ENCODE data around the gene CREB3L2.

CREB3L2 gene

DNA sequence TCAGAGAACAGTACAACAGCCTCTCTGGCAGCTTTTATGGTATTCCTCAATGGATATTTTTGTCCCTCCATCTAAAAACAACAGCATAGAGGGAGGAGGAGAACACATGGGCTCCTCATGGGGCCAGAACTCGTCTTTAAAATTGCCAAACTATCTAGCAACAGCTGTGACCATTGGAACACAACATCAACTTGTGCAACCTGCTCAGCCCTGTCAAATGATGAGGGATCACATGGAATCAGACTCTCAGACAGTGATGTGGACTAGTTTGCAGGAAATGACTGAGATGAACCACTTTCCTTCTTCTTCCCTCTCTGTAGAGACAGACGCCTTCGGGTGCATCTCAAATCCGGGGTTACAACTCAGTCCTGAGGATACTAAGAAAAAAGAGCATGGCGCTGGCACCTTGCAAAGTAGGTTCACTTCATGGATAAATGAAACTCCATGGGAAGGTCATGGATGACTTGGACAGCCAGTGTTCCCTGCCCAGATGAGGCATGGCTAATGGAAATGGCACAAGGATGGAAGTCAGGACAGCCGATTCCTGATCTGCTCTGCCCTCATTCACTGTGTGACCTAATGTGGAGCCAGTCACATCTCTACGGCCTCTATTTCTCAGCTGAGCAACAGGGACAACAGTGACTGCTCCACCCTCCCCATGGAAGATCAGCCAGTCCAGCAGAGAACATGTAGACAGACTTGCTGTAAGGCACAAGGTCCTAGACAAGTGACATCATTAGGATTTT is 130.5 kb downstream of the CREB3L2 start:
- DNase-seq (ENCODE audit: low spot score): no peak

DNA sequence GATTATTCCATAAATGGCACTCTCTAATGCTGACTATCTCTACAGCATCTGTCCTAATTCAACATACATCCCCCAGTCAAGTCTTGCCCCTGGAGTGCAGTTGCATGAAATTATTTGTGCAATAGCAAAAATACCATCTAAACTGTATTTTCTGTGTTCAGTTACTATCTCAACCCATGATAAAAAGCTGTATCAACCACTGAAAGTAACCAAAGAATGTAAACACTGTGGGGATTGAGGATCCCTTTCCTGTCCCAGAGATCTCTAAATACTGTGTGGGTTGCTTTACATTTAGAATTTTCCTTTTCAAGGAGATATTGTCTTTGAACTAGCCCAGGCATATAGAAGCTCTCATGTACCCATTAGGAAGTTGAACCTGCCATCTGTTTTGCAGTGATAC is 131.2 kb downstream of the CREB3L2 start:
- DNase-seq (ENCODE audit: low spot score): no peak

DNA sequence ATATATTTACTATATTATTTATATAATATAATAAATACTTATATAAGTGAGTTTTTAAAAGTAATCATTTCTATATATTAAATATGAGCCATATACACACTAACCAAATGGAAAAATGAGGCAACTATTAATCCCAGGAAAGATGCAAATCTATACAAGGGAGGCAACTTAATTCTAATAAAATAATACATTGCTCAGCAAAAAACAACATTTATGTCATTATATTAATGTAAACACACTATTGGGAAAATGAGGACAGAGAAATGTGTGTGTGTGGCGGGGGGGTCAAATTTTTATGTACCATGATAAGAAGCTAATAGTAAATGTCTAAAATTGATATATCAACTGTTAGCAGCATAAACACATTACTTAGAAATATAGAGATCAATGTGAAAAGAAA is 131.8 kb downstream of the CREB3L2 start:
- no peak for DNase-seq (ENCODE audit: low spot score)

DNA sequence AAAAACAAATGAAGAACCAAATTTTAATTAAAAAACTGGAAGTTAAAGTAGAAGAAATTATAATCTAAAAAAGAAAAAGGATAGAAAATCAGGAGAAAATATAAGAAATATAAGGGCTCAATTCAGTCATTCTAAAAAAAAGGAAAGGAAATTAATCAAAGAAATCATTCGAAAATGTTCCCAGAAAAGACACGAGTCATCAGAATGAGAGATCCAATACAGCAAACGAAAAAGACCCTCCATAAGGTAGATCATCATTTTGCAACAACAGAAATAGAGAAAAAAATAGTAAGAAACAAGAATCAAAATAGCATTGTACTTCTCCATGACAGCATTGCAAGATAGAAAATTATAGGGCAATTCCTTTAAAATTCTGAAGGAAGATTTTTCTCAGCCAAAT is 132.6 kb downstream of the CREB3L2 start:
- DNase-seq (ENCODE audit: low spot score): no peak

DNA sequence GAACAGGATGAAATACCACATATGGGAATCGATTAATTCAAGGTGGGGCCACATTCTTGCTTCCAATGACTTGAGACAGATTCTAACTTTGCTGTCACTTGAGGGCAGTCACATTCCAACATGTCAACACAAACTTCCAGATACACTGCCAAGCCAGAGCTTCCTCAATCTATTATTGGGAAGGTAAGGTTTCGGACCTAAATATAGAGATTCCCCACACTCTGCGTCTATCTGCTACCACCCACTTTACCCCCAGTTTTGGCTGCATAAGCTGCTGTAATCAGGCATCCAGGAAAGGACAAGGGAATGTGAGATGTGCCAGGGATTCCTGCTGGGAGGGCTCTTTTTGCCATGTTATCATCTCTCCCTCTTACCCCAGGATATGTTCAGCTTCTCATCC is 134.6 kb downstream of the CREB3L2 start:
- DNase-seq (ENCODE audit: low spot score): no peak

DNA sequence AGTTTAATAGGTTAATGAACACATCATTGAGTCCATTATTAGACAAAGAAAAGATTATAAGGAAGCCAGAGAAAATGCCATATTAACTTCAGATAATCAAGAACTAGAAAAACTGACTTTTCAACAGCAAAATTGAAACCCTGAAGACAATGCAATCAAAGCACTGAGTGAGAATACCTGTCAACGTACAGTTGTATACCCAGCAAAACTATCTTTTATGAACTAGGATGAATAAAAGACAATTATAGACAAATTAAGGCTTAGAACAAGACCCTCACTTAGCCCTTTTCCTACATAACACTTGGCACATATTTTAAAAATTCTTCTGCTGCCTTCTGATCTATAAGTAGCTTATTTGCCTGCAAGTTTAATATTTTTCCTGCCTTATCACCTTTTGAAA is 136.1 kb downstream of the CREB3L2 start:
- DNase-seq (ENCODE audit: low spot score): no peak

DNA sequence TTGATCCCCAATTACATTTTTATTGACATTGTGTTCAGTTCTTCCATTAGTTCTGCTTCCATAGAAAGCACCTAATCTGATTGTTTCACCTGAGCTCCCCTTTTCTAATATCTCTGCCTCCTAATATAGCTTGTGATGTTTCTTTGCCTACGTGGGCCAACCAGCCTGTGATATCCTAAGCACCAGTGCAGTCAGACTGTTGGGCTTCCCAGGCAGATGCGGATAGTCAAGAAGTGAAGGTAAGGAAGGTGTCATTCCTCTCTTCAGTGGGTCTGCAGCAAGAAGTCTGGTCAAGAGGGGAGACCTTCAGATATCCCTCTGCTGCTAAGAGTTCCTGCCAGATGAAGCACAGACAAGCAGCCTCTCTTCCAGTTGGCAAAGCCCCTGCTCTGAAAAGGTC is 138.9 kb downstream of the CREB3L2 start:
- no peak for DNase-seq (ENCODE audit: low spot score)

DNA sequence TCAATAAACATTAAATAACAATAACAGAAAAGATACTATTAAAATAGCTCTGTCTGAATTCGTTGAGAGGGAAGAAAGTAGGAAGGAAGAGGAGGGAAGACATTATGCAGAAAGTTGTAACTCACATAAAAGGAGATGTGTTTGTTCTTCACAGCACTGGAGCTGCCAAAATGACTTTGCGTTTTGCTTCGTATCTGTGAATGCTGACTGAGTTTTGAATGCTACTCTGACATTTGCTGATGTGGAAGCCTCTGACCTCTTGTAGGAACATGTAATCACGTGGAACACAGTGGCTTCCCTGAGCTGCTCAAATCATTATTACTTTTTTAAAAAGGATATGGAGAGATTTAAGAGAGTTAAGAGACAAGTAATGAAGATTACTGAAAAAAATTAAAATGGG is 139.5 kb downstream of the CREB3L2 start:
- no peak for DNase-seq (ENCODE audit: low spot score)

DNA sequence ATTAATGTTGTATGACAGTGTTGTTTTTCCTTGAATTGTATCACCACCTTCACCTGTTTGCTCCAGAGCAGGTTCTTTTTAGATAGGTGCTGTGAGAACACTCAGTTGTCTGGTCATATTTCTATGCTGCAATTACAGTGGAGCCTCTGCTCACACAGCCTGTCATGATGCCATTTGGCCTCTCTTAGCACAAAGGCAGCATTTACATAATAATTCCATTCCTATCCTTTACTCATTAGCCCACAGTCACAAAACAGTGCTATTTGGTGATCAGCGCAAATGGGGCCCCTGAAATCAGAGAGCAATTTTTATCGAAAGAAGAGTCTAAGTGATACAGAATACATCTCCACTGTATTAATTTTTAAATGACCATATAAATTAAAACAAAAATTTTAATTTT is 141.3 kb downstream of the CREB3L2 start:
- no peak for DNase-seq (ENCODE audit: low spot score)

DNA sequence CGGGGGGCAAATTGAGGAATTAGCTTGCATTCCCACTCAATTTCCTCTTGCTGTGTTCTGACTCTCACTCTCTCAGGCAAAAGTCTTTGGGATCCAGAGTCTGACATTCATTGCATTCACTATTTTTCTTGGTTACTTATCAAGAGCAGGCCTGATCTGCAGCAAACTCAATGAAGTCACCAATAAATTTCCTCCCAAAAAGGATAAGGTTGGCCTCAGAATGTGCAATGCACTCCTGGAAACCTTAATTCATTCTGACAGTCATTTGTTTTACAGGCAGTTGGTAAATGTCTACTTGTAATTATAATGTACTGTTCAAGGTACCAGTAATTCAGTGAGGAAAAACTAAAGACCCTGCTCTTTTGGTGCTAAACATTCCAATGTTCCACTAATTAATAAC is 148.8 kb downstream of the CREB3L2 start:
- no peak for DNase-seq (ENCODE audit: low spot score)

DNA sequence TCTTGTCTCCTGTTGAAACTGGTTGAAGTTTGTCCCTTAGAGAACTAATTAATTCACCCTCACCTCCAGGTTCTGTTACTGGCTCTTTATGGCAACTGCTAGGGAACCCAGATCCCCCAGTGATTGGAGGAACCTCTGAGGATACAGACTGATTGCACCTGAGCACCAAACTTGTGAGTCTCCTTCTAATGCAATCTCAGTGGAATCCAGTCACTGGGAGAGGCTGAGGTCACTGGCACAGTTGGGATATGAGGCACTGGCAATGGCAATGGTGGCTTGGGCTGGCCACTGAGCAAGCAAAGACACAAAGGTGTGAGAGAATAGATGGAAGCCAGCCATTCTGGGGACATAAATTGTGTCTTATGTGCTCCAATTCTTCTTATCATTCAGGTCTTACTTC is 149.8 kb downstream of the CREB3L2 start:
- no peak for DNase-seq (ENCODE audit: low spot score)

DNA sequence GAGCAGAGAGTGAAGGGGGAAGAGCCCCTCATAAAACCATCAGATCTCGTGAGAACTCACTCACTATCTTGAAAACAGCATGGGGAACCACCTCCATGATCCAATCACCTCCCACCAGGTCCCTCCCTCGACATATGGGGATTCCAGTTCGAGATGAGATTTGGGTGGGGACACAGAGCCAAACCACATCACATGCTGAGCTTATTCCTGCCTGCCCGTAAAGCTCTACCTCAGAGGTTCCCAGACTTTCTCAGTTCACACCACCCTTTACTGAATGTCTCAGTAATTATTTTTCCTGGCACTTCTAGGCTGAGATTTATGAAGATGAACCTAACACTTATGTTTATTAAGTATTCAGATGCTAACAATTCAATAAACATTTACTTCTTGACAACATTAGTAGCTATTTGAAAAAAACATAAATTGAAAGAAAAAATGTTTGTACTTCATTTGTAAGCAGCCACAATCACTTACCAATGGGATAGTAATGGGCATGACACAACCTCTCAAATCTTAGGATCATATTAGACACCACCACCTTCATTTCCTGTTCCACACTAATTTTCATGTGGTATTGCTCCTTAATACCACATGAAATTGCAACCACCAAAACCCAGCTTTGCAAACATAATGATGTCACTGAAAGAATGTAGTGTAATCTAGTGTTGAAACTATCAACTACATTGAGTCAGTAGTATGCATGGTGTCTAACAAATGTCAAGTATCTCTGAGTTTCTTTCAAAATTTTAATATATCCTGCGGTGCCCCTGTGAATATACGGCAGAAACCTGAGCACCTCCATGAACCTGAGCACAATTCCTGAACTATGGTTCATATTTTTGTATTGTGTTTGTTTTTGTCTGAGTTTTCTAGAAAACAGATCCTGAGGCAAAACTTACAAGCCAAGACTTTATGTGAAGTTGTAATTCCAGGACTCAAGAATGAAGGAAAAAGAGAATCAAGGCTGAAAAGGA is 150.6 kb downstream of the CREB3L2 start:
- DNase-seq (ENCODE audit: low spot score): no peak

DNA sequence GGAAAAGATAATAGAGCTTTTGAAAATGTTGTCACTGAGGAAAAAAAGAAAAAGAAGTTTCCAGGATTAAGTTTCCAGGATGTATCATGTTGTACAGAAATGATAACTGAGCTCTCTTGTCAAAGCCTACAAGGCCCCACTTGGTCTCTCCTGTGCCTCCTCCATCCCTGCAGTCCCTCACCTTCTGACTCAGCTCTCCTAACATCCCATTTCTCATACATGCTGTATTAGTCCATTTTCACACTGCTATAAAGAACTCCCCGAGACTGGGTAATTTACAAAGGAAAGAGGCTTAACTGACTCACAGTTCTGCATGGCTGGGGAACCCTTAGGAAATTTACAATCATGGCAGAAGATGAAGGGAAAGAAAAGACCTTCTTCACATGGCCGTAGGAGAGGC is 151.3 kb downstream of the CREB3L2 start:
- no peak for DNase-seq (ENCODE audit: low spot score)

DNA sequence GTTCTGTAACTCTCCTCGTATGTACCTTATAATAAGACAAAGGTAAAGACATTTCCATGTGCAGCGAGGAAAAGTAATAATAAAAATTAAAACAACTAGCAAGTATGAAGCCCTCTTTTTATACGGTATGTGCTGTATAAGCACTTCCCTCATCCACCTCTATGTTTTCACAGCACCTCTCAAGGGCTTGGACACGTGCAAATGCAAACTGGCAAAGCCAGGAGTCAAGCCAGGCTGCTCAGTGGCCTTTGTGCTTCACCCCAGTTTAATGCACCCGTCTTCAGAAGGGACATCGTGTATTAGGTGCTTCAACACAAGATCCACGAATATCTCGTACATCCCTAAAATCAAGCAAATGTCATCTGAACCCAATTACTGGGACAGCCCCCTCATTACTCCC is 153.8 kb downstream of the CREB3L2 start:
- no peak for DNase-seq (ENCODE audit: low spot score)

DNA sequence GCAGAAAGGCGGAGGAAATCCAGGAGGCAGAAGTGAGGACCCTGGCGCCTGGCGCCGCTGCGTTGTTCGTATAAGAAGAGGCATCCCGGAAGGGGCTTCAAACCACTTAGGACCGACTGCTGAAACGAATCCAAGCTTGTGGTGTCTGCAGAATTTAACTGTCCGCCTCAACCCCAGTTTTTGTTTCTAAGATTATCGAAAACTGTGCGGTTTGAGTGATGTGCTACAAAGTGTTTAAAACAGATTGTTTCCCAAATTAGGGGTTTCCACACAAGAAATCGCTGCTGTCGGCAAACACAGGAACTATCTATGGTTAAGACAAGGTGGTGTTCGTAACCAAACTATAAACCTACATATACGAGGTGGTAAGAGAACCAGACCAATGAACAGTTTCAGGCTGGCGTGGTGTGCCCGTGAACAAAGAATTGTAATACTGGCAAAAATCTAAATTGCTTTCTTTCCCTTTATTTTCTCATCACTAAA is 154.3 kb downstream of the CREB3L2 start:
- no peak for DNase-seq (ENCODE audit: low spot score)

DNA sequence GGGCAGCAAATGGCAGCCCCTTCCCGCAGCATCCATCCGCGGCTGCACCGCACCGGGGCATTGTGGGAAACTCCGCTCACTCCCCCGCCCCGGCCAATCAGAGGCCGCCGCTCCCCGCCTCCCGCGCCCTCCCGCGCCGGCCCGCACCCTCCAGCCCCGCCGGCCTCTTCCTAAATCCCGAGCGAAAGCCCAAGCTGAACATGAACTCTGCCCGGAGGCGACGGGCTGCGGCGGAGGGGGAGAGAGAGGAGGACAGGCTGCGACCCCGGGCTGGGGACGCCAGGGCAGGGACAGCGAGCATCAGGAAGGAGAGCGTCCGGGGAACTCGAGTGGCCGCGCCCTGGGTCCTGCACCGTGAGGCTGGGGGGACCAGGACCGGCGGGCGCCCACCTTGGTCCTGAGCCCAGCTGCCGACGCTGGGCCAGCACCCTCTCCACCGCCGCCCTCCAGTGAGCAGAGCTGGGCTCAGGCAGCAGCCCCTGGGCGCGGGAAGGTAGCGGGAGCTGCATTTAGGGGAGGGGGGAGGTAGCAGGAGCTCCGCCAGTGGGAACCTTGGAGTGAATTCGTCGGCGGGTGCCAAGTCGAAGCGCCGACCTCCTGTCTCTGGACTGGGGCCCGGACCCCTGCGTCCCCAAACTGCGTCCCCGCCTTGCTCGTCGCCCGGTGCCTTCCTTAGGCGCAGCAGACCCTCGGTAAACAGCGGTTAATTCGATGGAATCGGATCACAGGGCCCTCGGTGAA is 154.9 kb downstream of the CREB3L2 start, which contains the start of gene DGKI:
Gene DGKI, minus strand, starts transcription at position 148 of the 741 bp plus-strand sequence.
- no peak for DNase-seq (ENCODE audit: low spot score)

DNA sequence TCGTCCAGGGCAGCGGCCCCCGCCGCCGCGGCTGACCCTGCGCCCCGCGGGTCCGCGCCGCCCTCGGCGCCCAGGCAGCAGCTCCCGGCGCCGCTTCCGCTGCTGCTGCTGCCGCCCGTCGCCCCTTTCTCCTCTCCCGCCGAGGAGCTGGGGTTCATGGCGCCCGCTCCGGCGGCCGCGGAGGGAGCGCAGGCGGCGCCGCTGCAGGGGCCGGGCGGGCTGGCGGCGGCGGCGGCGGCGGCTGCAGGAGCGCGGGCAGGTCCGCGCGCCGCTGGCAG is 155.4 kb downstream of the CREB3L2 start:
- DNase-seq (ENCODE audit: low spot score): no peak

DNA sequence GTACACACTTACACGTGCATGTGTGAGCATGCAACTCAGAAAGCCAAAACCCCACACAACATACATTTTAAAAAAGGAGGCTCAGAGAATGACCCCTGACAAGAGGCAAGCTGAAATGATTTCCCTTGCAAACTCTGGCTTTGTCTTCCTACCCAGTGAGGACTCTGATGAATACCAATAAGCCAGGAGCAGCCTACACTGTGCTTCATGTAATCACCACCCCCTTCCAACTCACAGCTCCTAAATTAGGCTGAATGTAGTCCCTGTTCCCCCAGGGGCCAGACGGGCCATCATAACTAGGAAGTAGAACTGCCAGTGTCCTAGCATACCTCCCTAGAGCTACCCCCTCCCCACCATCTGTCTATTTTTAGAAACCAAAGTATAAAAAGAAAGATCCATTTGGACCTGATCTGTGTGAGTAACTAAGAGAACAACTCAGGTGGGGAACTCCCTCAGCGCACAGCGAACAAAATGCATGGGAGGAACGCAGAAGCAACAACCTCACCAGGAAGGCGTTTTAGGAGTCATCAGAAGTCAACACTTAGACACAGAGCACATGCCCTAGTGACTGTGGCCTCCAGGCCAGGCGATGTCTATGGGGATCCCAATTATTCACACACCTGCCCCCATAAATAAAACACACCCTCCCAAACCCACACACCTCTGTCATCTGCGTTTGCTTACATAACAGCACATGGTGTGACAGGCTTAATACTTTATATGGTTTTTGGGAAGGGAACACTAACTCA is 157.0 kb downstream of the CREB3L2 start:
- no peak for DNase-seq (ENCODE audit: low spot score)

DNA sequence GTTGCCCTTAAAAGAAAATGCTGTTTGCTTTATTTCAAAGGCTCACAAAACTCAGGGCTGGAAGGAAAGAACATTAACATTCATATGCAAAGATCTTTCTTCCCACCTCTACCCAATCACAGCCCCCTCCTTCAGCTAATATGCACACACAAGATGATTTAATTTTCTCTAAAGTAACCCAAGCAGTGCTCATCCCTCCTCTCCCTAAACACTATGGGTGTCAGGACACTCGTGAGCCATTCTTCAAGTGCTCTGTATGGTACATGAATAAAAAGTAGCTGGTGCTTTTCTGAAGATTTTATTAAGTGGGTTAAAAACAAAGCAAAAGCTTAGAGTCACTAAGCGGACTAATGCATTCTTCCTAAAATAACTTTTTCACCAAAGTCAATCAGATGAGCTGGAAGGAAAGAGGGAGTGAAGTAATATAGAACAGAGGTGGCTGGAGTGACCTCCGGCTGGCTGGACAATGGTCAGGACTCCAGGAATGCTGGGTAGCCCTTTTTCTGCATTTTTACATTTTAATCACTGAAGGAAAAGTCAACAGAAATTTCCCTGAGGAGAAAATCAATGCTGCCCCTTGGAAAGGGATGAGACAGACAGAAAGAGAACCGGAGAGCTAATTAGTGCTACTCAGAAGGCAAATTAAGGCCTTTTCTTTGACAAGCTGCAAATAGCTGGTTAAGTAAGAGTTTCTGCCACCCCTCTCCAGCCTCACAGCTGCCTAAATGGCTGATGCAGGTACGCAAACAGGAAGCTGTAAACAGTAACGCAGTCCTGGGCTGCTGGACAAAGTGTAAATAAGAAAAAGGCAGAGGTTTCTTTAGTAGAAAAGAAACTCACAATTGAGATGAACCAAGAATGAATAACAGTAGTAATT is 161.7 kb downstream of the CREB3L2 start:
- no peak for DNase-seq (ENCODE audit: low spot score)

DNA sequence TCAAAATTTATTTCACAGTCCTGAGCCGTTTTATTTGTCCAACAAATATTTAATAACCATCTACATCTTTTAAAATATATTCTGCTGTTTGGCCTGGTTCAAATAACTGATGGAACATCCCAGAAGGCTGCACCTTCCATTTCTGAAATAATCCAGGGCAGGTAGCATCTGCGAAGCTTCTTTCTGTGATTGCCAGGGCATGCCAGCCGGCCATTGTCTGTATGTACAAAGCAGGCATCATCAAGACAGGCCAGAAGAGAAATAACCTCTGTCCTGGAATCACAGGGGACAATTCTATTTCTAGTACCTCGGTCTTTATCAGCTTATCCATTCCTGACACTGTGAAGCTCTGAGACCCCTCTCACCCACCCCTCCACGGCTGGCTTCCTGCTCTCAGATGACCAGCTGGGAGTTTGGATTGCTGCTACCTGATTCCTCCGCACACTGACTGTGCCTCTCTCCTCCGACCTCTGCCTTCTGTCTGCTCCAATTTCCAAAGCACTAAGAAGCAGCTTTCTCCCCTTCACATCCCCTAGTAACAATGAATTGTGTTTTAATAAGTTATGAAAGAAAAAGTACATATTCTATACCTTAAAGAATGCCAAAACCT is 163.1 kb downstream of the CREB3L2 start:
- DNase-seq (ENCODE audit: low spot score): no peak
